HepG2 (cell line): ENCODE results near the gene HNRNPA1. TPM values are rescaled to one million over a fixed set of nuclear protein-coding genes. Genes with fewer than 3 reads are reported as not detected.
A peak's percentile ranks its signal among the peaks of the same experiment; 100 is the strongest.

ENCODE experiments used
- CC2D1A ChIP-seq: sonication (generic); formaldehyde crosslinking; IDR thresholded peaks from 2 replicates; pipeline ENCODE4 v1.8.1; 2023; ENCODE audit warnings: mild to moderate bottlenecking, missing genetic modification reagents
- CHD2 ChIP-seq: IDR thresholded peaks from 2 replicates; pipeline ENCODE4 v1.6.1; 2011; ENCODE audit warnings: low read depth, low read length, improper control_type of control experiment
- JUND ChIP-seq: sonication (generic); formaldehyde crosslinking; IDR thresholded peaks from 2 replicates; pipeline ENCODE4 v1.8.0; 2022; ENCODE audit warnings: mild to moderate bottlenecking, missing genetic modification reagents
- RBFOX2 ChIP-seq: fragments of 200-400 bp; formaldehyde crosslinking; IDR thresholded peaks from 2 replicates; pipeline ENCODE4 v1.6.1; 2017; ENCODE audit warnings: low read depth, mild to moderate bottlenecking, low read length
- SOX13 ChIP-seq, 3 experiments: fragments of 450-650 bp in 1 of 3; sonication (generic) in 1 of 3; formaldehyde crosslinking in 1 of 3; IDR thresholded peaks in 2 of 3; conservative IDR thresholded peaks in 1 of 3; 2 replicates each; pipeline versions ENCODE4 v1.5.0 to v1.6.1; 2016 to 2020; ENCODE audit warnings: antibody characterized with exemption in 1 of 3, mild to moderate bottlenecking in 1 of 3, missing compliant biosample characterization in 1 of 3, missing genetic modification reagents in 1 of 3, moderate library complexity in 1 of 3
- TAF1 ChIP-seq: sonication (generic); formaldehyde crosslinking; IDR thresholded peaks from 2 replicates; pipeline ENCODE4 v1.4.0; 2020; ENCODE audit warnings: missing genetic modification reagents
- TFAP4 ChIP-seq: sonication (generic); IDR thresholded peaks from 2 replicates; pipeline ENCODE4 v1.6.1; 2016; ENCODE audit warnings: low read depth, borderline replicate concordance
- TFE3 ChIP-seq: IDR thresholded peaks from 2 replicates; pipeline ENCODE4 v1.6.1; 2016
- TMF1 ChIP-seq: sonication (generic); formaldehyde crosslinking; IDR thresholded peaks from 2 replicates; pipeline ENCODE4 v1.8.1; 2022; ENCODE audit warnings: low read depth, missing genetic modification reagents
- TOPORS ChIP-seq: sonication (generic); formaldehyde crosslinking; IDR thresholded peaks from 2 replicates; pipeline ENCODE4 v1.8.0; 2023; ENCODE audit warnings: mild to moderate bottlenecking, missing genetic modification reagents
- TRAFD1 ChIP-seq: sonication (generic); formaldehyde crosslinking; IDR thresholded peaks from 2 replicates; pipeline ENCODE4 v1.5.1; 2020; ENCODE audit warnings: missing genetic modification reagents, mild to moderate bottlenecking, borderline replicate concordance
- ZBTB26 ChIP-seq: IDR thresholded peaks from 2 replicates; pipeline ENCODE4 v1.6.1; 2016; ENCODE audit warnings: missing compliant biosample characterization, missing genetic modification reagents, borderline replicate concordance
- ZBTB43 ChIP-seq: sonication (generic); formaldehyde crosslinking; conservative IDR thresholded peaks from 2 replicates; pipeline ENCODE4 v1.4.0; 2020; ENCODE audit warnings: missing genetic modification reagents
- ZBTB46 ChIP-seq: sonication (generic); formaldehyde crosslinking; IDR thresholded peaks from 2 replicates; pipeline ENCODE4 v1.4.0; 2020; ENCODE audit warnings: mild to moderate bottlenecking, missing genetic modification reagents, borderline replicate concordance
- ZC3H4 ChIP-seq: sonication (generic); formaldehyde crosslinking; IDR thresholded peaks from 2 replicates; pipeline ENCODE4 v1.4.0; 2020; ENCODE audit warnings: missing genetic modification reagents, borderline replicate concordance
- ZNF136 ChIP-seq: sonication (generic); formaldehyde crosslinking; IDR thresholded peaks from 2 replicates; pipeline ENCODE4 v1.8.1; 2022; ENCODE audit warnings: low read depth, mild to moderate bottlenecking, moderate library complexity, missing genetic modification reagents
- ZNF138 ChIP-seq: sonication (generic); formaldehyde crosslinking; IDR thresholded peaks from 2 replicates; pipeline ENCODE4 v1.5.0; 2020; ENCODE audit warnings: mild to moderate bottlenecking, low read depth, missing genetic modification reagents
- ZNF20 ChIP-seq: sonication (generic); formaldehyde crosslinking; IDR thresholded peaks from 2 replicates; pipeline ENCODE4 v1.4.0; 2020; ENCODE audit warnings: mild to moderate bottlenecking, moderate library complexity, missing genetic modification reagents
- ZNF354B ChIP-seq: sonication (generic); formaldehyde crosslinking; IDR thresholded peaks from 2 replicates; pipeline ENCODE4 v1.8.0; 2022; ENCODE audit warnings: mild to moderate bottlenecking, missing genetic modification reagents
- ZNF546 ChIP-seq: sonication (generic); formaldehyde crosslinking; conservative IDR thresholded peaks from 2 replicates; pipeline ENCODE4 v1.8.1; 2023; ENCODE audit warnings: mild to moderate bottlenecking, missing genetic modification reagents
- polyA plus RNA-seq, 8 experiments: library from polyadenylated mRNA; depleted of rRNA in 3 of 8; stranded (reverse) in 7 of 8; unstranded in 1 of 8; fragments of >200 nt; fragmentation: Illumina TruSeq in 4 of 8; extraction: Trizol in 4 of 8; gene quantifications; 2 replicates each; pipeline versions ENCODE4 v1.2.1 to v1.2.3, GENCODE V29; 2011 to 2016; ENCODE audit warnings: low read depth in 4 of 8, missing spikeins in 1 of 8, mixed read lengths in 1 of 8; ENCODE audit not compliant: insufficient read depth in 1 of 8
- total RNA-seq, 5 experiments: library from RNA; depleted of rRNA; stranded (reverse); fragments of >200 nt; fragmentation: Illumina TruSeq; extraction: Trizol; gene quantifications; 2 replicates each; pipeline ENCODE4 v1.2.3, GENCODE V29; 2016; ENCODE audit warnings: low read depth in 1 of 5

HNRNPA1 gene
- total and polyA plus RNA-seq, 2 of the 13 experiments (the other 11 are each of a cell fraction or from before 2014, with no cell fraction given) = 535 to 1,820 TPM

GRCh38 chr12:54287261-54288157 is 7.0 kb downstream of the HNRNPA1 start (continued):
- TF ChIP-seq ZBTB26 (no peak), JUND (CRISPR knock-in tag) (no peak), TAF1 (CRISPR knock-in tag) (no peak), ZNF136 (no peak), ZNF138 (no peak), ZC3H4 (CRISPR knock-in tag) (peak; percentile 81; the same call in 1 of the 2 replicates), SOX13 (IDR thresholded peaks at IDR 0.05) (no peak), SOX13 (CRISPR knock-in tag; conservative IDR thresholded peaks at IDR 0.05 in 1 of 2, IDR thresholded peaks at IDR 0.05 in 1 of 2) (no peak; a peak in 1 of 4 replicates), TMF1 (CRISPR knock-in tag) (no peak), TOPORS (no peak), TRAFD1 (no peak), ZNF354B (CRISPR knock-in tag) (no peak), CHD2 (0 out of 2 replicates have a peak, but pooled peaks have one; percentile 13), RBFOX2 (peak; percentile 1), TFE3 (no peak), ZNF20 (no peak), ZBTB46 (CRISPR knock-in tag) (no peak), TFAP4 (no peak), ZNF546 (CRISPR knock-in tag) (no peak), CC2D1A (CRISPR knock-in tag) (no peak), ZBTB43 (no peak)
